GM21737 (cell line): ENCODE data around the gene C1orf87.

ENCODE experiments used
- ATAC-seq: cut with Tn5 transposase; IDR thresholded peaks from one replicate; pipeline ENCODE4 v1.9.1; 2021; ENCODE audit warnings: mild to moderate bottlenecking, moderate library complexity; ENCODE audit not compliant: unreplicated experiment

Gene C1orf87

DNA sequence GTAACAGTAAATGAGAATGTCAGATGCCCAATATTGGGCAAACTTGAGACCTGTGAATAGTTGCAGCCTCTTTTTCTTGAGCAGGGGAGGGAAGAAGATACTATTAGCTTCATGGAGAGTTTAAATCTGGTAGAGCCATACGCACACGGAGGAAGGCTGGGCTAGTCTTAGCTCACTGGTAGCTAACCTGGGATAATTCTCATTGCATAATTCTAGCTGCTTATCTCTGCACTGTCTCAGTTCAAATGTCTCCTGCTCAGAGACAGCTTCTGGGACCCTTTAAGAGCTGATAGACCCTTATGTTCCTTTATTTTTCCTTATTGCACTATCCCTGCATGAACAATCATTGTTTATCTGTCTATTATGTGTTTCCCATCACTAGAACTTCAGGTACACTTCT lies 8.4 kb downstream of the C1orf87 start:
- no peak for ATAC-seq

DNA sequence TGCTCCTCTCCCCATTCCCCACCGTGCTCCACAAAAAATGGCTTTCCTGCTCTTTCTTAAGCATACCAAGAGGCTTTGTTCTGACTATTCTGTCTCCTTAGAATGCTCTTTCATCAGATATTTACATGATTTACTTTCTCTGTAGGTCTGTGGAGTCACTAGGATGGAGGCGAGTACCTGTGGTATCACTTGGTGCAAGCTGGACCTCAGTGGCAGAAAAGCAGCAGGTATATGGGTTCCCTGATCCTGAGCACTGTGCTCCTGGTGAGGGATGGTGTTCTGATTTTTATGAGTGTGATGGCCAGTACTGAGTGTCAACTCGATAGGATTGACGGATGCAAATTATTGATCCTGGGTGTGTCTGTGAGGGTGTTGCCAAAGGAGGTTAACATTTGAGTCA lies 10.0 kb downstream of the C1orf87 start:
- ATAC-seq, result no peak

DNA sequence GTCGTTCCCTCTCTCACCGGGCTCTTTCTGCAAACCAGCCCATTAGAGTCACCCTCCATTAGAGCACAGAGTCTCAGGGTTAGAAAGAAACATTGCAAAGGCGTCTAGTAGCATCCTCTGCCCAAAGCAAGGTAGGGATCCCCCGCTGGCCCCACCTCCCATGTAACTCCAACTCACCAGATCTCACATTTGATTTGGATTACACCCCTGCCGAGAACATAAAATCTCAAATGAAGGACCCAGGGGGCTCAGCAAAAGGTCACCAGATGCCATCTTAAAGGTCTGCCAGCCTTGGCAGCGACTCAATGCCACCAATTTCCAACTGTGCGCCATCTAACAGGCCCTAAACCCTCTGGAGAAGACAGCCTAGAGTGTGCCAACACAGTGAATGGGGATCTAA lies 14.1 kb downstream of the C1orf87 start:
- no peak for ATAC-seq

DNA sequence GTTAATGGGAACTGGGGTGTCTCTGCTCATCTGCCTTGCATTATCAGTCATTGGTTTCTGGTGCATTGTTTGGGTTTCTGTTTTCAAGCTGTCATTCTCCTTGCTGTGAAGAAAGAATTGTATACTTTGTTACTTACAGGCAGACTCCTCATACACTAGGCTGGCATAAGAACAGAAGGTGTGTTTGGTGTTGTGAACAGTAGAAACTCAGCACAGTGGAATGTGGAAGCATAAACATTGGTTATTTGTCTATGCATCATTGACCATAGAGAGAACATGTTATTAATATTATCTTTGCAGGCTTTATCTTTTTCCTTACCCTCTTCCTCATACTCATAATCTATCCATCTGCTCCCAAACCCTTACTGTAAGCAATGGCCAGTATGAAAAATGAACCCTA lies 18.2 kb downstream of the C1orf87 start:
- no peak for ATAC-seq

DNA sequence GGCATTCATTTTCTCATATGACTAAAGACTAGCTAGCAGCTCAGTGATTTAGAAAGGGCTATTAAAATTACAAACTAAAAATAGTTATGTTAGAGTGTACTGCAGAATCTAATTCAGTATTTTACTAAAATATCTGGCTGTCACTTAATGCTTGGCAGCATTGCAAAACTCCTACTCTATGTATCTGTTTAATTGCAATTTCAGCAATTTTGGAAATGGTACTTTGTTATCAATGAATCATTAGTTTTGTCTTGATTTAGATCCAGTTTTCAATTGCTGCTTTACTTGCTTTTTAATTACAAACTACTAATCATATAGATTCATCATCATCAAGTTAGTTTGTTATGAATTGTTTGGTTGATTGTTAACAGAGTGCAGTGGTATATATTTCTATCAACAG lies 19.2 kb downstream of the C1orf87 start:
- no peak for ATAC-seq

DNA sequence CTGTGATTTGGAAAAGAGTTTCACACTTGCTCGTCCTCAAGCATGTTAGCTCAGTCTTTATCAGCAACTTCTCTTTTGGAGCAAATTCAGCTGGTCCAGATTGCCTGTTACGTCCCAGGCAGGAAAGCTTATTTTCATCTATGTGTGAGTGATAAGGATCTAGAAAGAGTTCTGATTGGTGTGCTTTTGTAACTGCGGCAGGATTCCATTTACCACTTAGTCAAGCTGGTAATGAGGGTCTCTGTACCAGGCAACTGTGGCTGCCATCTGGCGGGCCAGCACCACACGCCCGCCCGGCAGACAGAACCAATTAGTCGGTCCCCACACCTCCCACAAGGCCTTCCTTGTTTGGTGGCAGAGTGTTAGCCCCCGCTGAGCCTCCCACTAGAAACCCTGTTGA lies 21.0 kb downstream of the C1orf87 start:
- no peak for ATAC-seq

DNA sequence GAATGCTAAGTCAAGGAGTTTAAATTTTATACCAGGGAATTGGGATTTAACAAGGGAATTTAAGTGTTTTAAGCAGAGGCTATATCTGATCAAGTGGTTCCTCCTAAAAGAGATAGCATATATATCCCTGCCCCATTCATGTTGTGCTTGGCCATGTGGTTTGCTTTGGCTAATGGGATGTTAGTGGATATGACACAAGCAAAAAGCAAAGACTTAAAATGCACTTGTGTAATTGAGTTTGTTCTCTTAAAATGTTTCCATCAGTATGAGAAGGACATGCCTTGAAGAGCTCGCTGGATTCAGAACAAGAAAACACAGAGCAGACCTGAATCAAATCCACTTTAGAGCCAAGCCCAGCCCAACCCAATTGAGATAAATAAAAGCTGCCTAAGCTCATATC lies 22.4 kb downstream of the C1orf87 start:
- no peak for ATAC-seq

DNA sequence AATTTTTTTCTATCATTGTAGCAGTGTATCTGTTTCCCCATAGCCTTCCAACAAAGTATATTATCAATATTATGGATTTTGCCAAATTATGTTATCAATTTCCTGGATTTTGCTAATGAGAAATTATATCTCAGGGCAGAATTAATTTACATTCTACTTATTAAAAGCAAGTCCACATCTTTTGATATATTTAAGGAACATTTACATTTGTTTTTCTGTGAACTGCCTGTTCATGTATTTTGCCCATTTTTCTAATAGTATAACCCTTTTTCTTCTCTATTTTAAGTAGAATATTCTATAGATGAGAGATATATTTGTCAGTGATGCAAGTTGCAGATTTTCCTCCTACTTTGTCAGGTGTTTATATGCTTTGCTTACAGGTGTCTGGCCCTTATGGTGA lies 24.4 kb downstream of the C1orf87 start:
- ATAC-seq, result no peak

DNA sequence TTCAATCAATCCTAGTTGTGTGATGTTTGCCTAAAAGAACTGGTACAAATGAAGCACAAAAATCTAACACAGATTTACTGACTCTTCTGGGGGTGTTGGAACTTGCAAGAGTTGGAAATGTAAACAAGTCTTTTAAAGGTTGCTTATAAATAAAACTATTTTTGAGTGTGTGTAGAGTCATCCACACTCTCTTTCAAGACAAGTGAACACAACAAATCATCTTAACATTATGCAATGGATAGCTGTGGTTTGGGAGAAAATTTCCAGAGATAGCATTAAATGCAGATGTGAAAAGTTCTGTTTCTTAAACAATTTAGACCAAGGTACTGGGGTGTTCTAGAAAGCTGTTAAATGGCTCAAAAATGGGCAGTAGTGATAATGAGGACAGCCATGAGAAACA lies 28.7 kb downstream of the C1orf87 start:
- ATAC-seq, result no peak

DNA sequence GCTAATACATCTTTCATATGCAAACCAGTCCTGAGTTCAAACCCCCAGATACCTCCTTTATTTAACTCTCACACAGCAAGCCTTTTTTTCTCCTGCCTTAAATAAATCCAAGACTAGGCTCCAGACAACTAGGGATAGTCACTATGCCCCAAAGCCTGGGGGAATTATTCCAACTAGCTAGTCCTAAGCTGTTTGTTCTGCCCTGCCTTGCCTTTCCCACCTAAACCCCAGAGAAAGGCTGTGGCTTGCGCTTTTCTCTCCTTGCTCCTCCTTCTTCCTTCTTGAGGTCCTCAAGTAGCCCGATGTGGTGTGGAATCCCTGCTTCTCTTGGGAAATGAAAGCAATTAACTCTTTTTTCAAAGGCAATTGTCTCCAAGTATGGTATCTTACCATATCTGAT lies 31.8 kb downstream of the C1orf87 start:
- no peak for ATAC-seq

DNA sequence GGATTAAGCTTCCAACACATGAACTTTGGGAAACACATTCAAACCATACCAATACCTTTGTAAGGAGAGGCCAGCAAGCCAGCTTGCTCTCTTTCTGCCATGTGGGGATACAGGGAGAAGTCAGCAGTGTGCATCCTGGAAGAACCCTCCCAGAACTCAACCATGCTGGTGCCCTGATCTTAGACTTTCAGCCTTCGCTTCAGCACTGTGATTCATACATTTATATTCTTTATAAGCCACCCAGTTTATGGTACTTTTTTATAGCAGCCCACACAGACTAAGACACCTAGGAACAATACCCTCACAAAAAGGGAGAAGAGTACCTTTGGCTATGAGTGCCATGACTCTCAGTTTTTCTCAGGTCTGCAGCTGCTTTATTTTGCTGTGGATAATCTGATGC lies 35.9 kb downstream of the C1orf87 start:
- ATAC-seq, result no peak

DNA sequence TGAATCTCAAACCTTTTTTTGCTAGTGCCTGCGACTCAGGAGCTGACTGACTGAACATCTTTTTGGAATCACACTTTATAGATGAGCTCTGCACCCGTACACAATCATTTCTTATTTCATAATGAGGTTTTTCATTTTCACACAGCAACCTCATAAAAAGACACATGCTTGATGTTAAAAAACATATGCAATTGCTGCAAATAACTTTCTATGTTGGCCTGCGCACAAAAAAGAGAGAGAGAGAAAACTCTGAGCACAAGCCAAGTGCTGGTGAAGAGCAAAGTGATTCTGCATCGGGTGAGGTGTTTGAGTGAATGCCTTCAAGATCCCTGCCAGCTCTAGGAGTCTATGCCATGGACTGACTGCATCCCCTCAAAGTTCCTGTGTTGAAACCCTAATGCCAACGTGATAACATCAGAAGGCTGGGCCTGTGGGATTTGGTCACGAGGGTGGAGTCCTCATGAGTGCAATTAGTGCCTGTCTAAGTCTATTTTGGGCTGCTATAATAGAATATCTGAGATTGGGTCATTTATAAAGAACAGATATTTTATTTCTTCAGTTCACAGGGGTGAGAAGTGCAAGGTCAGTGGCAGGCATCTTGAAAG lies 36.6 kb downstream of the C1orf87 start:
- no peak for ATAC-seq

DNA sequence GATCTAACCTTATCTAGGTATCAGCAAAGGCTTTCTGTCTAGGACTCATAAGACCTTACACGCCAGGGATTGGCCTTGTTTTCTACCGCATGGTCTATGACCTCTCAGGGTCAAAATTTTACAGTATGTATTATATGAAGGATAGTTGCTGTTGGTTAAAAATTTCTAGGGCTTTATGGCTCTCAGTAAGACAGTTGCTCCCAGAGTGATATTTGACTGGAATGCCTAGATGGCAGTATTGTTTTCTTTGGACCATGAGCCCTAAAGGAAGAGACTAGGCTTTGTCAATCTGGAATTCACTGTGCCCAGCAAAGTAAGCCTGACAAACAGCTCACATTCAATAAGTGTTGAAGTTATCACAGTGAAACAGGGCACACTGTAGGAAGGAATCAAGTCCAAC lies 37.6 kb downstream of the C1orf87 start:
- ATAC-seq, result no peak

DNA sequence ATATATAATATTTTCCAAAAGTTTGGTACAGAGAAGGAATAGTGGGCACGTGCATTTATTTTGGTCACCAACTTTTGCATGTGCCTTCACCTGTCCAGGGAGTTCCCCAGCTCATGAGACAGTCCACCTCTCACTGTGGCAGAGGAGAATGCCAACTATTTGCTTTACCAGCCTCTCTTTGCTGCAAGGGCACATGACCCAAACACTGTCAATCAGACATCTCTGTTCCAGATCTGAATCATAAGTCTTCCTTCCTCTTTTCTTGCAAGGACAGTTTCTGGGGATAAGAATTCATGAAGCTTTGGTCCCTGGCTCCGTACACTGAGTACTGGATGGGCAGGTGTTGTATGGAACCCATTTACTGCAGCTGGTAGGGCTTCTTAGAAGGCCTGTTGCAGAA lies 38.6 kb downstream of the C1orf87 start:
- ATAC-seq, result no peak

DNA sequence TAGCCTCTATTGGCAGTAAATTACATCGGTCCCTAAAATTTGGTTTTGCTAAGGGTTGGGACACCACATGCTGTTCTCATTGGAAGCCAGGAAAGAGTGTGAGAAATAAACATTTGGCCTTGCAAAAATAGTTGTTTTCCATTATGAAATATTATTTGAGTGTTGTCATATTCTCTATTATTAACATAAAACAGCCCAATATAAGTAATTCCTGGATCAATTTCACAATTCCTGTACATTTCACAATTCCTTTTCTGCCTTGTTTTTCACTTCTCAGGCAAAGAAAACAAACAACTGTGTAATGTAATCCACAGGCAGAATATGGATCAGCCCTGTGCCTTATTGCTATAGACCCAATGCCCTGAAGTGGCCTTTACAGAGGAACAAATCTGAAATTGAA lies 40.5 kb downstream of the C1orf87 start:
- no peak for ATAC-seq

DNA sequence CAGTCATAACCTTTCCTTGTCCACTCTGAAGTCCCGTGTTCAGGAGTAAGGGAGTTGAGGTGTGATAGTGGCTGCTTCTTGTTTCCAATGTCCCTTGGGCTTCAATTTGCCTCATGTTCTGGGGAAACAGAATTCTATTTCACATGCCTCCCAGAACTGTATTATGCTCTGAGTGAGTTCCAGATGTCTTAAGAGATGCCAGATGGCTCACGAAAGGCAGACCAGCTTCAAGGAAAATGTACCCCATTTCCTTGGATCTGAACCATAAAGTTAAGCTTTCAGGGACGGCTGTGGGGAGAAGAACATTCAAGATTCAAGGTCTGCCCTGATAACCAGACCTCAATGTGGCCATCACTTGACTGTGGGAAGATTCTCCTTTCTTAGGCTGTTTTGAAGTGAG lies 42.4 kb downstream of the C1orf87 start:
- ATAC-seq, result no peak

DNA sequence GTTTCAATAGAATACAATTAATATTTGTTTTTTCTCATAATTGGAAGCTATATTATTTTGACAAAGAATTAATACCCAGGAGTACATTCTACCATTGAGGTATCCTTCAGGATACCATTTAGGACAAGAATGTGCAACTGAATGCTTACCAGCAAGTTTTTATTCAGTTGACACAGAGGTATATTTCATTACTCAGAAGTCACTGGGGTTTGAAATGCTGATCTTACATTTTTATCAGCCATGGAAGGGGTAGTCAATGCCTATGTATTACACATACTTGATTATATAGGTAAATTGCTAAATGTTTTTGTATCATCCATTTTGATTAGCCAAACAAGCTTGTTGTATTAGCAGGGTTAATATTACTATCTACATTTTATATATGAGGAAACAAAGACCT lies 48.0 kb downstream of the C1orf87 start:
- no peak for ATAC-seq

DNA sequence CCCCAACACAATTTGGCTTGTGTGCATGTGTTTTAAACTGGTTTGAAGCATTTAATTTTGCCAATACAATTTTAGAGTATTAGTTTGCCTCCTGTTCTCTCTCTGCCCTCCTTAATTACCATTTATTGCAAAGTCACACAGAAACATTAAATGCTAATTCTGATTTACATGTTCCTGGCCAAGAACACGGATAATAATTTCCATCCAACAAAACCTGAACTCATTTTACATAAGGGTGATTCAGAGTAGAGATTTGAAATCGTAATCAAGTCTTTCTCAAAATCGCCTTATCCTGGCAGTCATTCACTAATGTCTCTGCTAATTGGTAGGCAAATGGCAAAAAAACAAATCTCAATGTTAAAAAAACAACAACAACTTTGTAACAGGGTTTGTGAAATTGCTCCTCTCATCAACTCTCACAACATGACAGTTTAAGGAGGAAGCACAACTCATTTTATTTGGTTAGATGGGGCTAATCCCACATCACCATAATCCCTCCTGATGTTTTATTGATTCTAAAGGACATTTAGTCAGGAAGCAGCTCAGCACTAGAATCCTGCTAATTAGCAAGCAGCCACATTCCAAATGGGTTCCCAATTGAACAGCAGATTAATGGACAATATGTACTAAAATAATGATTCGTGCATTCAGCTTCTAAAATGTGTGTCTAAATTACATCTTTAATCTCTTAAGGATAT lies 55.9 kb downstream of the C1orf87 start:
- ATAC-seq, result no peak

DNA sequence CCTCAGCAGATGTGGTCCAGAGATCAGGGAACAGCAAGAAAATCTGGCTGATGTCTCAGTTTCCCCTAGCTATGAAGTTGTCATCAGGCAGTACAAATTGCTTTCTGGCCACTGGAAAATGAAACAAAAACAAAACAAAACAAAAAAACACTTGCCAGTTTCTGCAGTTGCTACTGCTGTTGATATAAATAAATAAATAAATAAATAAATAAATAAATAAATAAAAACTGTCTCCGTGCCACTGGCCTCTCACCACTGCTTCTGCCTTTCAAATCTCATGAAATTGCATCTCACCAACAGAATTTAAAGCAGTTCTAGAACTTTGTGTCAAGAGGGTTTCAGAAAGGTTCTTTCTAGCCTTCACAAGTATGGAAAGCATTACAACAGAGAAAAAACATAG lies 62.9 kb downstream of the C1orf87 start:
- no peak for ATAC-seq

DNA sequence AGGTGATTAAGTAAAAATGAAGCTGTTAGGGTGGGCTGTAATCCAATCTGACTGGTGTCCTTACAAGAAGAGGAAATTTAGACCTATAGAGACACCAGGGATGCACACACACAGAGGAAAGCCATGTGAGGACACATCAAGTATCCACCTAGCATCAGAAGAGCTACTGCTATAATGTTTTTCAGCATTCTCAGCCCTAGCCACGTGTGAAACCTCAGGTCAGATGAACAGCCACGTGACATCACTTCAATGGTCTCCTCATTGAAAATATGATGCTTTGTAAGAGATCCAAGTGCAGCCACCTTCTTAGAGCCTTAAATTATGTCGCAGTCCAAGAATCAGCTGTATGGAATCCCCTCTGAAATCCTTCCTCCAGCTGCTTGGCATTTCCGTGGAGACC lies 65.1 kb downstream of the C1orf87 start:
- ATAC-seq, result no peak

DNA sequence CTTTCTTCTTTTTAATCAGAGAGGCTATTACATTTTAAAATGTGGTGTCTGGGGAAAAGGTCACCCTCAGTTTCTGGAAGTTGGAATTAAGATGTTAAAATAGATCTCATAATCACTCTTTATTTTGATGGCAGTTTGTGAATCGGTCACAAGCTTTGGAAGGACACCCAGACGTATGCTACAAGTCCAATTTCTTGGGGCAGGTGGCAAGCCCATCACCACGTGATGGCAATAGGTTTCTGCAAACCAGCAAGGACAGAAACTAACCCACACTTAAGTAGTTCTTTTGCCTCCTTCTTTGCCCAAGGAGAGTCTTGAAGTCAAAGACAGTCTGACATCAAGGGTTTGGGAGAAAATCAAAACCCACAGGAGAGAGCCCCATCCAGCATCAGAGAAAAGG lies 72.9 kb downstream of the C1orf87 start:
- no peak for ATAC-seq

DNA sequence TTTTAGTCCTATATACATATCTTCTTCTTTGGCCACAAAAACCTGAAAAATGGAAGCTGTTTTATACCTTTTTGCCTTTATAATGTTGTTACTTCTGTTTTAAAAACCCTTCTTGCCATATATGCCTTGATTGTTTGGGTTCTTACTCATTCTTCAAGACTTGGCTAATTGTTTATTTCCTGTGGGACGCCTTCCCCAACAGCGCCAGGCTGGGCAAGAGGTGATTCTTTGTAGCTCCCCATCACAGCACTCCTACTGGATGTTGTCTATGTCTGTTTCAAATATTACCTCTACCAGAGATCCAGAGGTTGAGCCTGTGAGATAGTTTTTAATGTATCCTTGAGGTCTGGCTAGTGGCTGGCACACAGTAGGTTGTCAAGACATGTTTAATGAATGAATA lies 73.8 kb downstream of the C1orf87 start:
- no peak for ATAC-seq

DNA sequence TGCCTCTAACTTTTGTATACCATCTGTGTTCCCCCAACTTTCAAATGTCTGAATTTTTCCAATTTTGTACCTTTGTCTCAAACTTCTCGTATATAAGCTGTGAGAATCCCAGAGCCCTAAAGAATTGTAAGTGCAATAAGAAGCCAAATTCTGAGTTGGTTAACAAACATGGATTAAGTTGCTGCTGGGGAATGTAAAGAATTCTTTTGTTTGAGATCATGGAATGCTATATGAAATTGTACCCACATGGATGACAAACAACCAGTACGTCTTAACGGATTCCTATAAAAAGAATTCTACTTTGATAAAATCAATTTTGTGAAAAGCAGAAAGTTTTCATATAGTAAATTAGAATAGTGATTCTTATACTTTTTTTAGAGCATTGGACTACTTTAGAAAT lies 74.6 kb downstream of the C1orf87 start:
- no peak for ATAC-seq
